Skin epidermis (tissue), 12 donors: ENCODE measurements around the gene MARK4.
"Not testable (repeated sequence)": the region's sequence is repeated elsewhere in the genome, so short reads cannot be mapped to it uniquely, and the experiment has no call there.

Experiments
- H3K27ac ChIP-seq, 21 experiments: fragments of 200-600 bp; sonication (generic) in 11 of 21; one replicate each; pipeline ENCODE4 v1.5.0; 2020; ENCODE audit warnings: mild to moderate bottlenecking in 3 of 21, inconsistent platforms in 2 of 21, moderate library complexity in 2 of 21
- H3K4me3 ChIP-seq, 7 experiments: fragments of 200-600 bp; sonication (generic) in 2 of 7; one replicate each; pipeline ENCODE4 v1.5.0; 2020; ENCODE audit warnings: inconsistent platforms in 2 of 7, mild to moderate bottlenecking in 2 of 7, moderate library complexity in 1 of 7

Gene MARK4

GRCh38 chr19:45324349-45324907 lies 73.4 kb downstream of the MARK4 start:
- Histone ChIP-seq H3K27ac (no peak overlapping the region), H3K4me3 (no peak overlapping the region)

- Histone ChIP-seq H3K27ac (no peak overlapping the region), H3K4me3 (no peak overlapping the region)
These were observed 76.5 kb downstream of the MARK4 start for GRCh38 chr19:45327404-45328143.

GRCh38 chr19:45331411-45331810 lies 80.3 kb downstream of the MARK4 start:
- H3K27ac ChIP-seq, result no peak overlapping the region
- no peak overlapping the region for H3K4me3 ChIP-seq

- H3K27ac ChIP-seq, result no peak overlapping the region
- H3K4me3 ChIP-seq, result no peak overlapping the region
These were observed 82.7 kb downstream of the MARK4 start for GRCh38 chr19:45333609-45334303.

- H3K27ac ChIP-seq, H3K4me3 ChIP-seq: not testable (repeated sequence)
These were observed 83.8 kb downstream of the MARK4 start for GRCh38 chr19:45334881-45335280.

- no peak overlapping the region for H3K27ac ChIP-seq
These were observed 85.7 kb downstream of the MARK4 start for GRCh38 chr19:45336696-45337251.

GRCh38 chr19:45339629-45340028 lies 88.6 kb downstream of the MARK4 start:
- H3K27ac ChIP-seq, result no peak overlapping the region
- H3K4me3 ChIP-seq, result no peak overlapping the region

More at GRCh38 chr19:45336696-45337251, 85.7 kb downstream of the MARK4 start:
- no peak overlapping the region for H3K4me3 ChIP-seq

- peak within 1 kb of the TSS in 20 of 21 experiments; percentile 10 to 85 (median 68) for H3K27ac ChIP-seq
- peak within 1 kb of the TSS; percentile 34 to 67 (median 49) for H3K4me3 ChIP-seq
These were observed 89.3 kb downstream of the MARK4 start, which contains the start of gene KLC3 for GRCh38 chr19:45340232-45340898. Gene KLC3 (plus strand): TSS chr19:45340750. CDS start chr19:45345542, 4,792 bp downstream.

- peak overlapping the region; percentile 34 to 67 (median 49) for H3K4me3 ChIP-seq
- H3K27ac ChIP-seq, result peak overlapping the region in 20 of 21 experiments; percentile 10 to 85 (median 68)
These were observed 89.9 kb downstream of the MARK4 start for GRCh38 chr19:45340899-45341453.

GRCh38 chr19:45342911-45343310 lies 91.8 kb downstream of the MARK4 start:
- H3K4me3 ChIP-seq, result no peak overlapping the region
- H3K27ac ChIP-seq, result no peak overlapping the region

- Histone ChIP-seq H3K4me3 (peak overlapping the region in 1 of 7 experiments; percentile 1), H3K27ac (peak overlapping the region in 18 of 21 experiments; percentile 8 to 82 (median 58))
These were observed 93.8 kb downstream of the MARK4 start for GRCh38 chr19:45344621-45345505.

- peak overlapping the region in 12 of 21 experiments; percentile 9 to 82 (median 64) for H3K27ac ChIP-seq
These were observed 94.4 kb downstream of the MARK4 start for GRCh38 chr19:45345506-45345860.

GRCh38 chr19:45346449-45346848 lies 95.4 kb downstream of the MARK4 start:
- peak overlapping the region in 1 of 21 experiments; percentile 82 for H3K27ac ChIP-seq
- H3K4me3 ChIP-seq, result no peak overlapping the region

More at GRCh38 chr19:45345506-45345860, 94.4 kb downstream of the MARK4 start:
- peak overlapping the region in 1 of 7 experiments; percentile 1 for H3K4me3 ChIP-seq

GRCh38 chr19:45347570-45348366 lies 96.7 kb downstream of the MARK4 start:
- Histone ChIP-seq H3K4me3 (no peak overlapping the region), H3K27ac (no peak overlapping the region)

GRCh38 chr19:45348367-45349125 lies 97.5 kb downstream of the MARK4 start:
- no peak overlapping the region for H3K27ac ChIP-seq
- H3K4me3 ChIP-seq, result no peak overlapping the region

GRCh38 chr19:45349126-45349415 lies 98.0 kb downstream of the MARK4 start:
- no peak overlapping the region for H3K4me3 ChIP-seq

GRCh38 chr19:45349430-45349941 lies 98.4 kb downstream of the MARK4 start:
- no peak overlapping the region for H3K27ac ChIP-seq
- no peak overlapping the region for H3K4me3 ChIP-seq

More at GRCh38 chr19:45349126-45349415, 98.0 kb downstream of the MARK4 start:
- no peak overlapping the region for H3K27ac ChIP-seq
